GM12874 (cell line): ENCODE measurements around the gene DENND2A.

Experiments used
- TF ChIP-seq, protein P1 (sequence below): IDR thresholded peaks from 2 replicates; pipeline ENCODE4 v1.5.1; 2011; ENCODE audit warnings: low read depth, mild to moderate bottlenecking, control low read depth, low read length, moderate library complexity; ENCODE audit not compliant: insufficient read depth

DENND2A gene

DNA sequence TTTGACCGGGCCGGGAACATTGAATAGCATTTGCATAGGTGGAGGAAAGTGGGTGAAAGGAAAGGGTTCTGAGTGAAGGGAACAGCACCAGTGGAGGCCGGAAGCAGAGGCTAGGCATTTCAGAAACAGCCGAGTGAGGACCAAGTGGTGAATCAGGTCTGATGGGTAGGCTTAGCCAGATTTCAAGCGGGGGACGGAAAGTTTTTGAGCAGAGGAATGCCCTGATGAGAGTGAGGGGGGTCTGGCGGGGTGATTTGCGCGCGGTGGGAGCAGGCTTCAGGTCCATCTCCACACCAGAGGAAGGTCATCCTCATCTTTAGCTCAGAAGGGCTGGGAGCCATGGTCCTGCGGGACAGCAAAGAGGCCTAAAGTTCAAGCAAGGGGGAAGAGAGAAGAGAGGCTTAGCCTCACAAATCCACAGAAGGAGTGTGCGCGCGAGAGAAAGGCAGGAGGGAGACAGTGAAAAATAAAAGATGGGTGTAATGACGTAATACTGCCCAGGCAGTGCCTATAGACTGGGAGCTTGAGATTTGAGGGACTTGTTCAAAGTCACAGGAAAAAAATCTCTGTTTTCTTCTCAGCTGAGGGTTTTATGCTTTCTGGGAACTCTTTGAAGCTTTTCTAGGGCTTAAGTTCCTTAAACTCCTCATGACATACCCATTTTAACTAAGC lies 1.0 kb upstream of the DENND2A start:
- TF ChIP-seq, protein P1, sequence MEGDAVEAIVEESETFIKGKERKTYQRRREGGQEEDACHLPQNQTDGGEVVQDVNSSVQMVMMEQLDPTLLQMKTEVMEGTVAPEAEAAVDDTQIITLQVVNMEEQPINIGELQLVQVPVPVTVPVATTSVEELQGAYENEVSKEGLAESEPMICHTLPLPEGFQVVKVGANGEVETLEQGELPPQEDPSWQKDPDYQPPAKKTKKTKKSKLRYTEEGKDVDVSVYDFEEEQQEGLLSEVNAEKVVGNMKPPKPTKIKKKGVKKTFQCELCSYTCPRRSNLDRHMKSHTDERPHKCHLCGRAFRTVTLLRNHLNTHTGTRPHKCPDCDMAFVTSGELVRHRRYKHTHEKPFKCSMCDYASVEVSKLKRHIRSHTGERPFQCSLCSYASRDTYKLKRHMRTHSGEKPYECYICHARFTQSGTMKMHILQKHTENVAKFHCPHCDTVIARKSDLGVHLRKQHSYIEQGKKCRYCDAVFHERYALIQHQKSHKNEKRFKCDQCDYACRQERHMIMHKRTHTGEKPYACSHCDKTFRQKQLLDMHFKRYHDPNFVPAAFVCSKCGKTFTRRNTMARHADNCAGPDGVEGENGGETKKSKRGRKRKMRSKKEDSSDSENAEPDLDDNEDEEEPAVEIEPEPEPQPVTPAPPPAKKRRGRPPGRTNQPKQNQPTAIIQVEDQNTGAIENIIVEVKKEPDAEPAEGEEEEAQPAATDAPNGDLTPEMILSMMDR: no peak

DNA sequence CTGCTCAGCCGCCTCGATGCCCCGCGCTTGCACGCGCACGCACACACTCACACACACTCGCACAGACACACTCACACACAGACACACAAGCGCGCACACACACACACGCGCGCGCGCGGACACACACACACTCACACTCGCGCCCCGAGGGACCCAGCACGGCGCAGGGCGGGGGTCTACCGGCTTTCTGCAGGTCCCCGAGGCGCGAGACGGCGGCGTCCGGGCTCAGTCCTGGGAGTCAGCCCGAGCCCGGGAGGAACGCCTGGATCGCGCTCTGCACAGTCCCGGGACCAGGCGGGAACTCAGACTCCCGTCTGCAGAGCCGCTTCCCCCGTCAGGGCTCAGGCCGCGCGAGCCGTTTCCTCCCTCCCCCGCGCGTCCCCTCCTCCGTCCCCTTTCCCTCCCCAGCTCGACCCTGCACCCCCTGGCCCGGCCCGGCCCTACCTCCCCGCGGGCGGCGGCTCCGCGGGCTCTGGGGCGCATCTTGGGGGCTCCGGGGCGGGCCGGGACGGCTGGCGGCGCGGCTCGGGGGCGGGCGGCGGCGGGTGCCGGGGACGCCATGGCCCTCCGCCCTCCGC lies 464 bp downstream of the DENND2A start:
- TF ChIP-seq, protein P1: no peak

DNA sequence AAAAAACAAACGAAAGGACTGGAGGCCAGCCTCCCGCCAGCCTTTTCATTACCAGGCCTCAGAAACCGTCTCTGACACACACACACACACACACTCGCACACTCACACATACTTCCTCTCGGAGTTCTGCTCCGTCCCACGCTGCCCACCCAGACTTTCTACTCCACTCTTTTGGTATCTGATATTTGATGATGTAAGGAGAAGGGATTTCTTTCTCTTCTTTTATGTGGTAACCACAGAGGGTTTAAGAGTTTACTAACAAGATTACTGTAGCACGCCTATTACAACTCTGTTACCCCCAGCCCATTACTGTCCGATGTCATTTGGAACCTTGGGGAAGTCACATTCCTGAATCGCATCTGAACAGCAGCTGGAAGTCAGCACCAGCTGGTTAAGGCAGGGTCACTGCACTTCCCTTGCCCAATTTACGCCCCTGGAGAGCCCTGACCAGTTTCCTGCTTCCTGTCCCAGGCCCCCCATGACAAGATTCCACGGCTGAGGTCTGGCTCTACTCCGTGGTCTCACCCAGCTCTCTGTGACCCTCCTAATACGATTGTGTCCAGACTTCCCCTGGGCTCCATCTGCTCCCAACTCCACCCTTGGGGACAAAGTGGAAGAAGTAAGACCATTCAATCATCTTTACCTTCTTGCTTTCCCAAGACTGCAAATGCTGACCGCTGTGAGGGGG lies 1.1 kb downstream of the DENND2A start:
- TF ChIP-seq, protein P1: no peak

DNA sequence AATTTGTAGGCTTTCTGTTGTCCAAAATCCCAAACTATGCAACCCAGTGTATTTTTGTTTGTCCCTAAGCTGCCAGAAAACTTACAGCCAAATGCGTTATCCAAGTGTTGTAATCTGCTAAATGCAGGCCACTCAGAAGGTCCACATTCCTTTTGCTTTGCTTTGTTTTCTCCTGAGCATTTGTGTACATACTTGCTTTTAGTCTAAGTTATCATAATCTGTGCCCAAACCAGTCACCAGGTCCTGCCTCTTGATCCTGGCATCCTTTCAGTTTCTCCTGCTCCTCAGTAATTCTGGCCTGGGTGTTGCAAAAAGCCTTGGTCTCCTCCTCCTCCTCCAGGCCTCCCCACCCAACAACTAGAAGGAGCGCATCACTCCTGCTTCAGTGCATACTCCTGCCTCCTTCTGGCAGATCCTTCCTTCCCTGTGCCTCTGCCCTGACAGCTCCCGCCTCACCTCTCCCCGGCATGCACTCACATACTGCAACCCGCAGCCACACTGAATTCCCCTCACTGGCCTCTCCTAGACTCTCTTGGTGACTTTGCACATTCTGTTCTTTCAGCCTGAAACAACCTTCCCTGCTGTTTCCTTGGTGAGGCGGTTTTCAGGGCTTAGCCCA lies 2.3 kb downstream of the DENND2A start:
- TF ChIP-seq, protein P1: no peak

DNA sequence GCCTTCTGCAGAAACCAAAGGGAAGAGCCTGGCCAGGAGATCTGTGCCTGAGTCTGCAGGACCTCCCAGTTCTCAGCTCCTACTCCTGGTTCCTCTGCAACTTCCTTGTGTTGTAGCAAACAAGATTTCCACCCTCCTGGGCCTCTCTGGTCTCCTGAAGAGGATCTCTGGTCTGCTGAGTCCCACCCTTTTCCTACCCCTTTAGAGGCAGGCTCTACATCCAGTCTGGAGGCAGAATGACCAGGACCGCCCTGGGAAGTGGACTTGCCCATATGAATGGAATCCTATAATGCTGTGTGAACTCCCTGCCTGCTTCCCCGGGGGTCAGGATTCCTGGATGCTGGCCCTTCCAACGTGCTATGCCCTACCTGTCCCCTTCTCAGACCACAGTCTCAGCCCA lies 3.2 kb downstream of the DENND2A start:
- TF ChIP-seq, protein P1: no peak

DNA sequence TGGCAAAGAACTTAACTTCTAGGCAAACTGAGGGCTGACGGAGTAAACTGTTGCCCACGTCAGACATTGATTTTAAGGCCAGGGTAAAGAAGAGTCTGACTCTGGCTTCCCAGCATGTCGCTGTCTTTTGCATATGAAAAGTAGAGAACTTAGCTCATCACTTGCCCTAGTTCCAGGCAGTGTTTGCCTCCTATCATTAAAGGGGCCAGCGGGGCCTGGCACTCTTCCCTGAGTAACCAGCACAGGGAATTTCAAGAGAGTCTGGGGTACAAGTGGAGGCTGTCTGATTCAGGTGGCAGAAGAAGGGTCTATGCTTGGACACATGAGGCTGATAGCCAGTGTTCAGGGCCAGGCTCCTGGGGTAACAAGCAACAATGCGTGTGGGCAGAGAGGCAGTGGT lies 4.8 kb downstream of the DENND2A start:
- TF ChIP-seq, protein P1: no peak

DNA sequence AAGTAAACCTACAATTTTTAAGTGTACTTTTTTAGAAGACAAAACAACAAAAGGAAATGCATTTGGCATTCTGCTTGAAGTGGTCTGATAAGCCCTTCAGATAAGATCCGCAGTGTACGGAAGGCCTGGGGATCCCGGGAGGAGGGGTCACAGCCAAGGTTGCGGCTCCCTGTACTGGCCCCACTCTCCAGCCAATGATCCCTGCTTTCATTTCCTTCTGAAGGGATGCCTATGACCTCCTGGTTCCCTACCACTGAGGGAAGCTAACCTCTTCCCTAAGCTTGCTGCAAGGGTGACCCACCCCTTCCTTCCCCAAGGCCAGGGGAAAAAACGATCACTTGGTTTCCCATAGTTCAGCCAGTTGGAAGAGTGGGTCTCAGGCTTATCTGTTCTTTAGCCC lies 5.3 kb downstream of the DENND2A start:
- TF ChIP-seq, protein P1: no peak
